Omental fat pad (tissue), 4 donors: ENCODE data around the gene URB1. TPM values are rescaled to one million over a fixed set of nuclear protein-coding genes. Genes with fewer than 3 reads are reported as not detected.

Source experiments
- ATAC-seq: fragments of 150-250 bp; one replicate; pipeline ENCODE4 v1.9.1; 2016; ENCODE audit warnings: mild to moderate bottlenecking, moderate library complexity; ENCODE audit not compliant: low FRiP score
- DNase-seq: peaks from one replicate; pipeline ENCODE4 v3.0.0-alpha.2; 2019; ENCODE audit warnings: low spot score
- CTCF ChIP-seq, 3 donors: fragments of 450-650 bp; IDR thresholded peaks; one replicate each; pipeline ENCODE4 v1.5.1; 2016 to 2017; ENCODE audit warnings: antibody characterized with exemption in 3 of 3, mild to moderate bottlenecking in 3 of 3, moderate library complexity in 2 of 3
- total RNA-seq, 4 donors: library from RNA; depleted of rRNA; stranded (reverse); fragments of >200 nt; gene quantifications; one replicate each; pipeline ENCODE4 v1.1.0, GENCODE V29; 2016

URB1 gene
- total RNA-seq, 4 donors from 2014 or later = 17.3 to 48.5 (median 17.4) TPM

- no peak for DNase-seq
Observed at GRCh38 chr21:32336711-32337110, 56.1 kb downstream of the URB1 start.

GRCh38 chr21:32335601-32336575 lies 56.9 kb downstream of the URB1 start:
- ATAC-seq = no peak
- no peak for TF ChIP-seq CTCF (IDR thresholded peaks at IDR 0.05)
- no peak for DNase-seq

More at GRCh38 chr21:32336711-32337110, 56.1 kb downstream of the URB1 start:
- no peak for TF ChIP-seq CTCF (IDR thresholded peaks at IDR 0.05)
- no peak for ATAC-seq

- no peak for ATAC-seq
- no peak for TF ChIP-seq CTCF (IDR thresholded peaks at IDR 0.05)
- DNase-seq = no peak
Observed at GRCh38 chr21:32334980-32335531, 57.8 kb downstream of the URB1 start.

GRCh38 chr21:32333953-32334673 lies 58.7 kb downstream of the URB1 start:
- no peak for DNase-seq
- no peak for ATAC-seq
- no peak for TF ChIP-seq CTCF (IDR thresholded peaks at IDR 0.05)

- ATAC-seq (no peak), DNase-seq (no peak)
- no peak for TF ChIP-seq CTCF (IDR thresholded peaks at IDR 0.05)
Observed at GRCh38 chr21:32332463-32332951, 60.3 kb downstream of the URB1 start.

- no peak for TF ChIP-seq CTCF (IDR thresholded peaks at IDR 0.05)
- ATAC-seq (no peak), DNase-seq (no peak)
Observed at GRCh38 chr21:32331444-32332305, 61.1 kb downstream of the URB1 start.
